Fibroblast of mammary gland (primary cell): ENCODE measurements around the gene CFAP97D2.
"Not testable (repeated sequence)": the region's sequence is repeated elsewhere in the genome, so short reads cannot be mapped to it uniquely, and the experiment has no call there.

Experiments used
- DNase-seq: peaks from one replicate; pipeline ENCODE4 v3.0.0-alpha.2; 2010; ENCODE audit warnings: low read depth
- H3K4me3 ChIP-seq: 2 replicates; pipeline ENCODE4 v1.5.1; 2011; ENCODE audit warnings: low read depth, mild to moderate bottlenecking, low read length, moderate library complexity; ENCODE audit not compliant: control insufficient read depth
- CTCF ChIP-seq: conservative IDR thresholded peaks from 2 replicates; pipeline ENCODE4 v1.5.1; 2011; ENCODE audit warnings: low read depth, low read length, inconsistent platforms; ENCODE audit not compliant: control insufficient read depth, insufficient read depth

Gene CFAP97D2

GRCh38 chr13:114132419-114133121 is 46.5 kb upstream of the CFAP97D2 start, which contains the start of gene RASA3:
Gene RASA3, minus strand, starts transcription at chr13:114132623. Its CDS starts 134 bp downstream, at chr13:114132489.
- peak; percentile 68 for DNase-seq
- no peak for TF ChIP-seq CTCF
- H3K4me3 ChIP-seq: peak within 1 kb of the TSS; percentile 86

GRCh38 chr13:114133126-114133525 is 45.9 kb upstream of the CFAP97D2 start:
- H3K4me3 ChIP-seq, DNase-seq: not testable (repeated sequence)

GRCh38 chr13:114133552-114133951 is 45.5 kb upstream of the CFAP97D2 start:
- not testable (repeated sequence) for DNase-seq, H3K4me3 ChIP-seq

GRCh38 chr13:114134111-114134943 is 44.7 kb upstream of the CFAP97D2 start:
- H3K4me3 ChIP-seq: no peak overlapping the region
- DNase-seq: no peak

GRCh38 chr13:114134944-114135610 is 44.0 kb upstream of the CFAP97D2 start:
- DNase-seq: no peak
- no peak for TF ChIP-seq CTCF

More at GRCh38 chr13:114134111-114134943, 44.7 kb upstream of the CFAP97D2 start:
- no peak for TF ChIP-seq CTCF

GRCh38 chr13:114135731-114136171 is 43.3 kb upstream of the CFAP97D2 start:
- no peak for DNase-seq
- TF ChIP-seq CTCF: no peak
- no peak overlapping the region for H3K4me3 ChIP-seq

More at GRCh38 chr13:114134944-114135610, 44.0 kb upstream of the CFAP97D2 start:
- no peak overlapping the region for H3K4me3 ChIP-seq

- H3K4me3 ChIP-seq: no peak overlapping the region
- no peak for DNase-seq
- TF ChIP-seq CTCF: no peak
These were observed 42.5 kb upstream of the CFAP97D2 start for GRCh38 chr13:114136576-114136975.
